HCT116 (cell line): ENCODE results near the gene LIM2. TPM values are rescaled to one million over a fixed set of nuclear protein-coding genes. Genes with fewer than 3 reads are reported as not detected.

Source experiments
- ATAC-seq: fragments of 200-7000 bp; cut with Tn5 transposase; 2 replicates; pipeline ENCODE4 v1.9.1; 2020; ENCODE audit warnings: mild to moderate bottlenecking, moderate library complexity
- BruUV-seq: library from RNA; stranded (reverse); fragments of 400-500 nt; replicated peaks from 2 replicates; lab custom pipeline; 2021; lab: Mats Ljungman, UMichigan
- CTCF ChIA-PET: fragments of 300-600 bp; sonication (Branson Sonifier 250); formaldehyde crosslinking; loops from one replicate; lab custom pipeline; 2021; ENCODE audit warnings: antibody characterized with exemption; lab: Charles Lee
- POLR2A ChIA-PET: fragments of 300-600, 350-600 bp; sonication (Branson Sonifier 250); formaldehyde crosslinking; loops from one replicate; lab custom pipeline; 2021; ENCODE audit warnings: antibody characterized with exemption; lab: Charles Lee
- RAD21 ChIA-PET, 2 experiments: fragments of 300-600 bp; sonication (Branson Sonifier 250); formaldehyde crosslinking; loops; one replicate each; lab custom pipeline; 2023; ENCODE audit warnings: low total read pairs in 2 of 2; ENCODE audit not compliant: uncharacterized antibody in 2 of 2, unreplicated experiment in 2 of 2, low non-redundant PET in 1 of 2; lab: Charles Lee
- DNase-seq: peaks from one replicate; pipeline ENCODE4 v3.0.0-alpha.2; 2010; ENCODE audit warnings: low read depth, low spot score
- H2AFZ ChIP-seq: fragments of 200-600 bp; shearing (Covaris generic), sonication (generic); 2 replicates; pipeline ENCODE4 v1.6.1; 2017; ENCODE audit warnings: low read depth, mixed run types, mixed read lengths, antibody characterized with exemption, low read length; ENCODE audit not compliant: poor library complexity, severe bottlenecking
- H3K27ac ChIP-seq: 2 replicates; pipeline ENCODE4 v1.5.1; 2012; ENCODE audit warnings: low read depth, low read length
- H3K27me3 ChIP-seq: fragments of 200-600 bp; sonication (generic); 2 replicates; pipeline ENCODE4 v1.6.1; 2016; ENCODE audit warnings: mixed run types, low read length, mixed read lengths; ENCODE audit not compliant: insufficient read depth
- H3K36me3 ChIP-seq, 2 experiments: fragments of 200-500 bp in 1 of 2; fragments of 200-600 bp in 1 of 2; sonication (Bioruptor generic) in 1 of 2; sonication (generic) in 1 of 2; 2 replicates each; pipeline versions ENCODE4 v1.5.1 to v1.6.1; 2014 to 2016; ENCODE audit warnings: low read length in 2 of 2, inconsistent platforms in 1 of 2, mixed read lengths in 1 of 2, mixed run types in 1 of 2; ENCODE audit not compliant: insufficient read depth in 2 of 2, control insufficient read depth in 1 of 2
- H3K4me1 ChIP-seq, 2 experiments: fragments of 200-600 bp in 1 of 2; sonication (generic) in 1 of 2; 2 replicates each; pipeline versions ENCODE4 v1.5.1 to v1.6.1; 2012 to 2017; ENCODE audit warnings: low read length in 2 of 2, inconsistent platforms in 1 of 2, mild to moderate bottlenecking in 1 of 2, mixed read lengths in 1 of 2, mixed run types in 1 of 2, moderate library complexity in 1 of 2; ENCODE audit not compliant: insufficient read depth in 2 of 2, control insufficient read depth in 1 of 2
- H3K4me2 ChIP-seq: fragments of 200-600 bp; sonication (generic); 2 replicates; pipeline ENCODE4 v1.6.1; 2017; ENCODE audit warnings: mixed run types, low read length, mixed read lengths
- H3K4me3 ChIP-seq, 2 experiments: fragments of 200-600 bp in 1 of 2; sonication (generic) in 1 of 2; replicated peaks in 1 of 2; 2 replicates each; pipeline ENCODE4 v1.5.1; 2011 to 2016; ENCODE audit warnings: low read length in 2 of 2, control low read depth in 1 of 2, low read depth in 1 of 2, mild to moderate bottlenecking in 1 of 2, mixed read lengths in 1 of 2, mixed run types in 1 of 2
- H3K79me2 ChIP-seq: fragments of 200-600 bp; sonication (generic); 2 replicates; pipeline ENCODE4 v1.6.1; 2017; ENCODE audit warnings: mild to moderate bottlenecking, mixed run types, low read length, moderate library complexity, mixed read lengths; ENCODE audit not compliant: insufficient read depth
- H3K9ac ChIP-seq: fragments of 200-600 bp; sonication (generic); 2 replicates; pipeline ENCODE4 v1.6.1; 2016; ENCODE audit warnings: low read length, mixed read lengths
- H3K9me2 ChIP-seq: fragments of 200-600 bp; sonication (generic), shearing (Covaris generic); 2 replicates; pipeline ENCODE4 v1.6.1; 2017; ENCODE audit warnings: mixed run types, mild to moderate bottlenecking, moderate library complexity; ENCODE audit not compliant: insufficient read depth
- H3K9me3 ChIP-seq, 2 experiments: fragments of 200-500 bp in 1 of 2; fragments of 200-600 bp in 1 of 2; sonication (Bioruptor generic) in 1 of 2; sonication (generic) in 1 of 2; 2 replicates each; pipeline ENCODE4 v1.6.1; 2014 to 2017; ENCODE audit warnings: low read length in 2 of 2, mixed read lengths in 2 of 2, inconsistent platforms in 1 of 2, low read depth in 1 of 2, mild to moderate bottlenecking in 1 of 2, mixed run types in 1 of 2, moderate library complexity in 1 of 2; ENCODE audit not compliant: control insufficient read depth in 1 of 2, insufficient read depth in 1 of 2
- H4K20me1 ChIP-seq: fragments of 200-600 bp; sonication (generic), shearing (Covaris generic); 2 replicates; pipeline ENCODE4 v1.6.1; 2017; ENCODE audit warnings: mixed run types, mild to moderate bottlenecking, moderate library complexity; ENCODE audit not compliant: insufficient read depth
- EZH2 ChIP-seq: fragments of 200-600 bp; sonication (generic); IDR thresholded peaks from 2 replicates; pipeline ENCODE4 v1.6.1; 2017; ENCODE audit warnings: antibody characterized with exemption, mixed run types
- SIN3A ChIP-seq: IDR thresholded peaks from 2 replicates; pipeline ENCODE4 v1.6.1; 2012; ENCODE audit warnings: low read depth
- intact Hi-C: fragments of 100-400 bp; cut with micrococcal nuclease; formaldehyde crosslinking; loops from 2 replicates; pipeline ENCODE4 v1.10.0; 2022
- total RNA-seq: library from RNA; stranded (reverse); gene quantifications from one replicate; pipeline ENCODE4 v1.2.1, GENCODE V29; 2021; ENCODE audit not compliant: unreplicated experiment
- TF ChIP-seq, protein P1 (sequence below), 3 experiments: fragments of 200-600 bp in 1 of 3; sonication (generic) in 1 of 3; IDR thresholded peaks in 2 of 3; conservative IDR thresholded peaks in 1 of 3; 2 replicates each; pipeline ENCODE4 v1.5.1; 2012 to 2017; ENCODE audit warnings: low read depth in 2 of 3, low read length in 2 of 3, antibody characterized with exemption in 1 of 3, borderline replicate concordance in 1 of 3, control low read depth in 1 of 3, mild to moderate bottlenecking in 1 of 3, mixed read lengths in 1 of 3, mixed run types in 1 of 3, moderate library complexity in 1 of 3; ENCODE audit not compliant: insufficient read depth in 1 of 3

LIM2 gene
- total RNA-seq, 1 experiment from 2014 or later = not detected

DNA sequence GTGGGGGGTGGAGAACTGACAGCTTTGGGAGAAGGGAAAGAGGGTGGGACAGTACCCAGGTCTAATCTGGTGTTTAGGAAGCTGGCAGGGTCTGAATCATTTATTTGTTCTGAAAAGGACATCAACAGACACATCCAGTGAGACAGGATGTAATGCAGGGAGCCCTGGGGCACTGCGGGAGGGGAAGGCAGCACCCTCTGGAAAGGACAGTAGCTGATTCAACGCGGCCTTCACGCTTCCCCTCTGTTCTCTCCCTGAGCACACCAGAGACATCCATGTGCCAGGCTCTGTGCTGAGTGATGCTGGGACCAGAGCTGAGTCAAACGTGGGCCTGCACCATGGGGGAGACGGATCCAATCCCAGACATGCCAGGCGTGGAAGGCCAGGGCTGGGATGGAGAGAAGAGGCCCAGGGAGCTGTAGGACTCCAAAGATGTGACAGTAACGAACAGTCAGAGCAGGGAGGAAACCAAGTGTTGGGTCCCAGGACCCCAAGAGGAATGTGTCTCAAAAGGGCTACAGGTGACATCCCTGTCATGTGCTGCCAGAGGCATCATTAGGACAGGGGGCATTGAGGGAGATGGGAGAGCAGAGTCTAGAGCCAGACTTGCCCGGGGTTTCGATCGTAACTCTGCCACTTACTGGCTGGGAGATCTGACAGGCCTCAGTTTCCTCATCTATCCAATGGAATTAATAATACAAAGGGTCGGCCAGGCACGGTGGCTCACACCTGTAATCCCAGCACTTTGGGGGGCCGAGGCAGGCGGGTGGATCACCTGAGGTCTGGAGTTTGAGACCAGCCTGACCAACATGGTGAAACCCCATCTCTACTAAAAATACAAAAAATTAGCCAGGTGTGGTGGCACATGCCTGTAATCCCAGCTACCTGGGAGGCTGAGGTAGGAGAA is 23.3 kb downstream of the LIM2 start (continued):
- no peak for TF ChIP-seq SIN3A

DNA sequence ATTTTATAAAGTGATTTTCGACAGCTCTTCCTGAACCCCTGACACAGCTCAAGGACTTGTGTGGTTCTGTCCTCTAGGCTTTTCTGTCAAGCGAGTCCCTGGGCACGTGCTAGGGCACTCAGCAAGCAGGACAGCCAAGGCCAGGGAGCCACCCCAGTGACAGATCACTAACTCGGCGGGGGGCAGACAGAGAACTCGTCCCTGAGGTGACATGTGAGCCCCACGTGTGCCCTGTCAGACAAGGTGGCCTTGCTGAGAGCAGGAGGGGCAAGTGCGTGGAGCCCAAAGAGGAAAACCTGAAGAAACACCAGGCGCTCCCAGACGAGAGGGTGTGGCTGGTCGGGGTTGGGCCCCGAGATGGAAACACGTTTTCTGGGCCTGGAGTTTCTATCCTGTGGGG is 26.5 kb downstream of the LIM2 start:
- intact Hi-C loops = no loop called here
- Histone ChIP-seq H3K36me3 (no peaks in the 10 kb centered on the region), H2AFZ (no peak overlapping the region), H3K4me3 (no peak overlapping the region), H3K9ac (no peak overlapping the region), H4K20me1 (no peaks in the 10 kb centered on the region), H3K4me2 (no peak overlapping the region), H3K27me3 (no peaks in the 10 kb centered on the region), H3K79me2 (peaks cover 52% of the 10 kb centered on the region), H3K4me1 (peaks cover 49 to 57% of the 10 kb centered on the region in 2 experiments), H3K9me3 (no peaks in the 10 kb centered on the region), H3K9me2 (no peaks in the 10 kb centered on the region), H3K27ac (no peak overlapping the region)
- no peak for ATAC-seq
- ChIA-PET POLR2A (no interaction called here), RAD21 (no interaction called here), CTCF (no interaction called here)
- no peak for DNase-seq
- TF ChIP-seq EZH2 = no peak
- TF ChIP-seq, protein P1, sequence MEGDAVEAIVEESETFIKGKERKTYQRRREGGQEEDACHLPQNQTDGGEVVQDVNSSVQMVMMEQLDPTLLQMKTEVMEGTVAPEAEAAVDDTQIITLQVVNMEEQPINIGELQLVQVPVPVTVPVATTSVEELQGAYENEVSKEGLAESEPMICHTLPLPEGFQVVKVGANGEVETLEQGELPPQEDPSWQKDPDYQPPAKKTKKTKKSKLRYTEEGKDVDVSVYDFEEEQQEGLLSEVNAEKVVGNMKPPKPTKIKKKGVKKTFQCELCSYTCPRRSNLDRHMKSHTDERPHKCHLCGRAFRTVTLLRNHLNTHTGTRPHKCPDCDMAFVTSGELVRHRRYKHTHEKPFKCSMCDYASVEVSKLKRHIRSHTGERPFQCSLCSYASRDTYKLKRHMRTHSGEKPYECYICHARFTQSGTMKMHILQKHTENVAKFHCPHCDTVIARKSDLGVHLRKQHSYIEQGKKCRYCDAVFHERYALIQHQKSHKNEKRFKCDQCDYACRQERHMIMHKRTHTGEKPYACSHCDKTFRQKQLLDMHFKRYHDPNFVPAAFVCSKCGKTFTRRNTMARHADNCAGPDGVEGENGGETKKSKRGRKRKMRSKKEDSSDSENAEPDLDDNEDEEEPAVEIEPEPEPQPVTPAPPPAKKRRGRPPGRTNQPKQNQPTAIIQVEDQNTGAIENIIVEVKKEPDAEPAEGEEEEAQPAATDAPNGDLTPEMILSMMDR (IDR thresholded peaks at IDR 0.05 in 2 of 3, conservative IDR thresholded peaks at IDR 0.05 in 1 of 3; ENCODE audit: borderline replicate concordance in 1 of 3, insufficient read depth in 1 of 3, low read depth in 2 of 3, low read length in 2 of 3) = no peak
- TF ChIP-seq SIN3A = no peak
- no TSS peak for BruUV-seq
